Forelimb muscle (tissue), 1 donor: ENCODE data around the gene HNRNPAB. TPM values are rescaled to one million over a fixed set of nuclear protein-coding genes. Genes with fewer than 3 reads are reported as not detected.
"Not testable (repeated sequence)": the region's sequence is repeated elsewhere in the genome, so short reads cannot be mapped to it uniquely, and the experiment has no call there.

ENCODE experiments used
- DNase-seq: peaks from one replicate; pipeline ENCODE4 v3.0.0-alpha.2; 2013; ENCODE audit warnings: low read depth
- polyA plus RNA-seq: library from polyadenylated mRNA; unstranded; fragments of 120-200 nt; gene quantifications from one replicate; pipeline ENCODE4 v1.2.1, GENCODE V29; 2013; ENCODE audit not compliant: insufficient read length

HNRNPAB gene
- polyA plus RNA-seq, 1 donor = 85.7 TPM

DNA sequence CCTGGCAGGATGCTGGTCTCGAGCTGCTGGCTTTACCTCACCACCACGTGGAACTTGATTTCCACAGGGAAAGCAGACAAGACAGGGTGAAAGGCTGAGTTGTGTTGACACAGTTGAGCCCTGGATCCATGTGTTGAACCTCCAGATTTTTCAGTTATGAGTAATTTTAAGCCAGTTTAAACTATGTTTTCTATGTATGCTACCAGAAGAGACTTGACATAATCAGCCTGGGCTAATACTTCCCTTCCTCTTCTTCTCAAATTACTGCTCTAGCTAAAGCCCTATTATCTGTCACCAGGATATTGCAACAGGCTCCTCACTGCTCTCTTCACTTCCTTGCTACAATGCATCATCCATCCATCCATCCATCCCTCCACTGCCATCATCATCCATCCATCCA lies 40.2 kb downstream of the HNRNPAB start:
- DNase-seq = no peak

DNA sequence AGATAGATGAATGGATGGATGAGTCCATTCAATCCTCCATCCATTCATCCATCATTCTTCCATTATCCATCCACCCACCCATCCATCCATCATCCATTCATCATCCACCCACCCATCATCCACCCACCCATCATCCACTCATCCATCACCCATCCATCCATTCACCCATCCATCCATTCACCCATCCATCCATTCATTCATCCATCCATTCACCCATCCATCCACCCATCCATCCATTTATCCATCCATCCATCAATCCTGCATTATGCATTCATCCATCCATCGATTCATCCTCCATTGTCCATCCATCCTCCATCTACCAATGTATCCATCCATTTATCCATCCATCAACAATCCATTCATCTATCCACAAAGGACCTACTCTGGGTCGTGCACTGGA lies 41.1 kb downstream of the HNRNPAB start:
- DNase-seq = no peak

GRCh38 chr5:178246624-178247279 lies 42.4 kb downstream of the HNRNPAB start:
- DNase-seq = no peak

DNA sequence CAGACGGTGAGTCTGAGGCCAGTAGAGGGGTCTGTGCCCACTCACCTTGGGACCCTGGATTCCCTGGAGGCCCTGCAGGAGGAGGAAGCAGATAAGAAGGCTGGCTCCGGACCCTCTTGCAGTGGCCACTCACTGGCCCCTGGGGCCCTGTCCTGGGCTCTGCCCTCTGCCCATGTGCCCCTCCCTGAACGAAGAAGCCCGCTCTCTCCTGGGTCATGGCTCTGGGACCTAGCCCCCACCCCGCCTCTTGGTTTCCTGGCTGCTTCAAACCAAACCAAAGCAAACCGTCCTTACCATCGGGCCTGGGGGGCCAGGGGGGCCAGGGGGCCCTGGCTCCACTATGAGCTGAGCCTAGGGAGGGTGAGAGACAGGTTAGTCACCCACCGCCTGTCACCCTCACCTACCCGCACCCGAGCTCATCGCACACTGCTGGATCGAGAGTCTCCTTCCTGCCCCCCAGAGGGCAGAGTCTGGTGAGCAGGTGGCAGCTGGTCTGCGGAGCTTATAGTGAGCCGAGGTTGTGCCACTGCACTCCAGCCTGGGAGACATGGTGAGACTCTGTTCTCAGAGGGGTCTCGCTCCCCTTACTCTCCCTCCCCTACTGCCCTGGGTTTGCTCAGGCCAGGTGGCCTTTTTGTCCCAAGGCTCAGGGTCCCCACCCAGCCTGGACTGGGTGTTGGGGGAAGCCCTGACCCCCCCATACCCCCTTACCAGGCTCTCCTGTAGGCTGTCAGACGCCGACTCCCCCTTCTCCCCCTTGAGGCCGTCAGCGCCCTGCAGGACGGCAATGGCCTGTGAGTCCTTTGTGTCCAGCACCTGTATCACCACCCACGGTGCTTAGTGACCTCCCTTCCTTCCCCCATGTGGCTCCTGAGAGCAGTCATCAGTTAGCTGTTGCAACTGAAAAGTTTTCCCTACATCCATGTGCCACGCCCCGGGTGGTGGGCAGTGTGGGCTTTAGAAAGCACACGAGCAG lies 43.4 kb downstream of the HNRNPAB start:
- no peak for DNase-seq

GRCh38 chr5:178248750-178249149 lies 44.4 kb downstream of the HNRNPAB start:
- no peak for DNase-seq

DNA sequence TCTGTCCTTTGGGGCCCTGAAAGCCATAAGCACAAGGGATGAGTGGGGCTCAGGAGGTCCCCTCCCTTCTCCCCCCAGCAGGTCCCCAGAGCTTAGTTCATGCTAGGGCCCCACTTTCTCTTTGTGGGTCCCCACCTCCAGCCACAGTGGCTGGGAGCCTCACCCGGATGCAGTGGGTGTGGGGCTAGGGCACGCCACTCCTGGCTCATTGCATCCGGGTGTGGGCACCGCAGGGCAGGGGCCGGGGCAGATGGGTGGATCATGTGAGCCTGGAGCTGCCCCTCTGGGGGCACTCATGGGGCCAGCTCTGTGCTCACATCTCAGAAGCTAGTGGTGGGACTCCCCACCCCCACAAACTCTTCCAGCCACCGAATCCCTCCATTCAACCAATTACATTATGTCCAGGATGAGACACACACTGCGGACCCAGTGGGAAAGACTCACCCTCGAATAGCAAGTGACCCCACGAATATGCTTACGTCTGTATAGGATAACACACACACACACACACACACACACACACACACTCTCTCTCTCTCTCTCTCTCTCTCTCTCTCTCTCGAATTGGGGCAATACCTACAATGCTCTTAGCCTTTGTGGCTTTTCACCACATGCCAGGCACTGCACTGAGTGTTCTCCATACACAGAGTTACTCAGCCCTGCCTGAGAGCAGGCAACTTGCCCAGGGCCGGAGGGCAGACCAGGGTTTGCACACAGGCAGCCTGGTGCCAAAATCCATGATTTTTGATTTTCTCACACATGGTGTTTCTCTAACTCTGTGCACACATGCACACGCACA lies 45.1 kb downstream of the HNRNPAB start:
- no peak for DNase-seq

- no peak for DNase-seq
These were observed 45.9 kb downstream of the HNRNPAB start for GRCh38 chr5:178250263-178250662.

DNA sequence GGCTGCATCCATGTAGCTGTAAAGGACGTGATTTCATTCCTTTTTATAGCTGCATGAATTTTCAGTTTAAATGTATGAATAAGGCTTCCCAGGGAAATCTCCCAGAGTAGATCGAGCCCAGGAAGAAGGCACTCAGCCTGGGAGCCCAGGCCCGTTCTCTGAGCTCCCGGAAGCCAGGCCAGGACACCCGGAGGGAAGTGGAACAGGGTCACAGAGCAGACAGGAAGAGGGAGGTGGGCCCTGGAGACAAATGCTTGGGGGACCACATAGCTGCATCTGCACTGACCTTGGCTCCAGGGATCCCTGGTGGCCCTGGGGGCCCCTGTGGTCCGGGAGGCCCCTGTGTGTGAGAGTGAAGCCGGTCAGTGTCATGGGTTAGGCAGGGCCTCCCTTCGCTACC lies 47.9 kb downstream of the HNRNPAB start:
- no peak for DNase-seq

- not testable (repeated sequence) for DNase-seq
These were observed 49.3 kb downstream of the HNRNPAB start for GRCh38 chr5:178253632-178254031.

- no peak for DNase-seq
These were observed 52.4 kb downstream of the HNRNPAB start for GRCh38 chr5:178256746-178257145.

DNA sequence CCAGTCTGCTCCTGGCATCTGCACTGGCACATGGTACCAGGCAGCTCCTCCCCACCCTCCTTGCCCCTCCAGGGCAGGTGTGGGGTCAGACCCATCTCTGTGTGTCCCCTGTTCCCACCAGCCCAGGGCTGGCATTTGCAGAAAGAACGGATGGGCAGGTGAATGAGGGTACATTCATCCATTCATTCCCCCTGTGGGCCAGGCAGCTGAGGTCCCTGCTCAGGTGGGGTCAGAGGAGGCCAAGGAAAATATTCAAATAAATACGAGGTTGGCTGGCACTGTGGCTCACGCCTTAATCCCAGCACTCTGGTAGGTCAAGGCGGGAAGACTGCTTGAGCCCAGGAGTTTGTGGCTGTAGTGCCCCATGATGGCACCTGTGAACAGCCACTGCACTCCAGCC lies 53.3 kb downstream of the HNRNPAB start:
- no peak for DNase-seq

- no peak for DNase-seq
These were observed 55.5 kb downstream of the HNRNPAB start for GRCh38 chr5:178259623-178260536.

Other genes with a start within 250 kb of the HNRNPAB start
- not detected for gene PROP1, start 208.3 kb upstream of the HNRNPAB start, polyA plus RNA-seq
- gene N4BP3, start 91.0 kb upstream of the HNRNPAB start, polyA plus RNA-seq = 24.9 TPM
- 32.9 TPM for gene RMND5B, start 73.5 kb upstream of the HNRNPAB start, polyA plus RNA-seq
- 87.9 TPM for gene NHP2, start 50.6 kb upstream of the HNRNPAB start, polyA plus RNA-seq
- not detected for gene GMCL2, start 17.2 kb upstream of the HNRNPAB start, polyA plus RNA-seq
- gene PHYKPL, start 28.3 kb downstream of the HNRNPAB start, polyA plus RNA-seq = 74.4 TPM